ENCODE data around the gene PICALM.
"Not testable (repeated sequence)": the region's sequence is repeated elsewhere in the genome, so short reads cannot be mapped to it uniquely, and the experiment has no call there.

PICALM gene

GRCh38 chr11:86068951-86069407, at the start of gene PICALM:
PICALM (minus strand) TSS chr11:86069084; CDS start chr11:86068780, 304 bp downstream.
- peak; percentile 95 for DNase-seq (ENCODE audit: low read depth)

DNA sequence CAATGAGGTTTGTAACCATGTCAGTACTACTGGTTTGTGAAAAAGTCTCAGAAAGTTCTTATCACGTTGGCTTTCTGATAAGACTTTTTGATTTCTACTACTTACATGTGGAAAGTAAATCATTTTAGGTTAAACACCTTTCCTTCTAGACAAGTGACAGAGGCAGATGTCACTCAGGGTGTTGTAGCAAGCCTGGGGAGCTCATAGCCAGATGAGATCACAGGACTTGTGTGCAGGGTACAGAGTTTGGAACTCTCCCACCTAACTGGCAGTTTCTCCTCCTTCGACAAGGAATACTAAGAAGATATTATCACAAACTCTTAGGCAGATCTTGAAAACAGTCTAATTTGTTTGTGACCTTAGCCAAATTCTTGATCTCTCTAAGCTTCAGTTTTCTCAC, 49.4 kb upstream of the PICALM start:
- DNase-seq (ENCODE audit: low read depth): no peak

- DNase-seq (ENCODE audit: low read depth): no peak
Measured at GRCh38 chr11:86117712-86118063, 48.8 kb upstream of the PICALM start.

GRCh38 chr11:86117001-86117711, 48.3 kb upstream of the PICALM start:
- no peak for DNase-seq (ENCODE audit: low read depth)

DNA sequence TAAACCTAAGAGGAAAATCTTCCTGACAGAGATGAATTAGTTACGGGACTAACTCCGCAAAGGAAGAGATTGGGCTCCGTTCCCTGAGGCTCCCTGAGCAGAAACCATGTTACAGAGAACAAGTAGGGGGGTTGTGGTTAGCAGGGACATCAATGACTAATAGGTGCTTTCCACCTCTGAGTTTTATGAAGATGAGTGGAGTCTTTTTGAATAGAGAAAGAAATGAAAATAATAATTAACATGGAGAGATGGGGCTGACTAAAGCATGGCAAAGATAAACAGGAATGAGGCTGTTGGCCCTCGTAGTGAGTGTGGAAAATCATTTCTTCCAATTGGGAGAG, 47.5 kb upstream of the PICALM start:
- DNase-seq (ENCODE audit: low read depth): peak; percentile 10

- DNase-seq (ENCODE audit: low read depth): no peak
Measured at GRCh38 chr11:86115542-86116385, 46.9 kb upstream of the PICALM start.

- DNase-seq (ENCODE audit: low read depth): no peak
Measured at GRCh38 chr11:86108890-86109638, 40.2 kb upstream of the PICALM start.

- DNase-seq (ENCODE audit: low read depth): no peak
Measured at GRCh38 chr11:86108191-86108590, 39.3 kb upstream of the PICALM start.

GRCh38 chr11:86106916-86107315, 38.0 kb upstream of the PICALM start:
- no peak for DNase-seq (ENCODE audit: low read depth)

DNA sequence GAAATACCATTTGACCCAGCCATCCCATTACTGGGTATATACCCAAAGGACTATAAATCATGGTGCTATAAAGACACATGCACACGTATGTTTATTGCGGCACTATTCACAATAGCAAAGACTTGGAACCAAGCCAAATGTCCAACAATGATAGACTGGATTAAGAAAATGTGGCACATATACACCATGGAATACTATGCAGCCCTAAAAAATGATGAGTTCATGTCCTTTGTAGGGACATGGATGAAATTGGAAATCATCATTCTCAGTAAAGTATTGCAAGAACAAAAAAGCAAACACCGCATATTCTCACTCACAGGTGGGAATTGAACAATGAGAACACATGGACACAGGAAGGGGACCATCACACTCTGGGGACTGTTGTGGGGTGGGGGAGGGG, 37.1 kb upstream of the PICALM start:
- DNase-seq (ENCODE audit: low read depth): not testable (repeated sequence)

GRCh38 chr11:86105601-86106000, 36.7 kb upstream of the PICALM start:
- not testable (repeated sequence) for DNase-seq (ENCODE audit: low read depth)

GRCh38 chr11:86103808-86104207, 34.9 kb upstream of the PICALM start:
- no peak for DNase-seq (ENCODE audit: low read depth)

DNA sequence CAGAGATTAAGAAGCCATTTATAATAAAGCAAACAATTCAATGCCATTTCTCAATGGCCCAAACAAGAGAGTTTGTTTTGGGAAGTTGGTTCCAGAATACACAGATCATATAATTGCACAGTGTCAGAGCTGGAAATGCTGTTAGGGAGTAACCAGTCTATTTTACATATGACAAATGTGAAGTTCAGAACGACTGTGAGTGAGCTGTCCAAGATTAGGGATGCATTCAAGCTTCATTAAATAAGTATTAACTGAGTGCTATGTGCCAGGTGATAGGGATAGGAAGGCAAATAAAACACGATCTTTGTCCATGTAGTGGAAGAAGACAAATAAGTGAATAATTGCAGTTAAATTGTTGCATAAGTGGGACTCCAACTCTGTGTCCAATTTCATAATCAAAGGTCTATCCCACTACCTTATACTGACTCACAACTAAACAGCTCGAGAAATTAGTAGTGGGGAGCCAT, 33.1 kb upstream of the PICALM start:
- no peak for DNase-seq (ENCODE audit: low read depth)

GRCh38 chr11:86101493-86101892, 32.6 kb upstream of the PICALM start:
- no peak for DNase-seq (ENCODE audit: low read depth)

DNA sequence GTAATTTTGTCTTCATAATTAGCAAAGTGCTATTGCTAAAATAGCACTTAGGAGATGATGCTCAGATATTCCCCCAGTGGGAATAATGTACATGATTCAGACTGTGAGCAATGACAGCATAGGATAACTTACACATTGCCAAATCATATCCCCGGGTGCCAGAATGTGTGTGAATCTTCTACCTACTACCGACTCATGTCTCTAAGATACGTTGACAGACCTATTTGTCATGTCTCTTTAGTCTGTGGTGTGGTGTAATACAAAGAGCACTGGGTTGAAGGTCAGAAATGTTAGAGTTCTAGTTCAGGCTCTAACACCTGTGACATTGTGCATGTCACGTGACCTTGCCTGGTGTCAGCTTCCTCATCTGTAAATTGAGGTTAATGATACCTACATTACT, 31.0 kb upstream of the PICALM start:
- no peak for DNase-seq (ENCODE audit: low read depth)

DNA sequence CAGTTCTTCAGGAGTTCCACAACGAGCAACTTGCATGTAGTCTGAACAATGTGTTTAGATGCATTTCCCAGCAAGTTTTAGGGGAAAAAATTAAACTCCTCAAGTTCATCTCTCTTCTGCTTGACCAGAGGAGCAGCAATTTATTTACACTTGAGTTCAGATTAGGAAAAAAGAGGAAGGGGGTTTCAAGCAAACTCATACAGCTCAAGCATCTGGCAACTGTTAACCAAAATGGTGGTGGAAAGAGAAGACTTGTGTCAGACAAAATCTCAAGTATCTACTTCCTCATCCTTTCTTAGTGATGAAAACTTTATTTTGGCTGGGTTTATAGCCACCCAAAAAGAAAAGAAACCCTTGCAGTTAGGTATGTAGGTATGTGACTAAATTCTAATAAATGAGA, 29.1 kb upstream of the PICALM start:
- DNase-seq (ENCODE audit: low read depth): no peak

GRCh38 chr11:86091566-86091965, 22.7 kb upstream of the PICALM start:
- no peak for DNase-seq (ENCODE audit: low read depth)

- no peak for DNase-seq (ENCODE audit: low read depth)
Measured at GRCh38 chr11:86091086-86091485, 22.2 kb upstream of the PICALM start.

DNA sequence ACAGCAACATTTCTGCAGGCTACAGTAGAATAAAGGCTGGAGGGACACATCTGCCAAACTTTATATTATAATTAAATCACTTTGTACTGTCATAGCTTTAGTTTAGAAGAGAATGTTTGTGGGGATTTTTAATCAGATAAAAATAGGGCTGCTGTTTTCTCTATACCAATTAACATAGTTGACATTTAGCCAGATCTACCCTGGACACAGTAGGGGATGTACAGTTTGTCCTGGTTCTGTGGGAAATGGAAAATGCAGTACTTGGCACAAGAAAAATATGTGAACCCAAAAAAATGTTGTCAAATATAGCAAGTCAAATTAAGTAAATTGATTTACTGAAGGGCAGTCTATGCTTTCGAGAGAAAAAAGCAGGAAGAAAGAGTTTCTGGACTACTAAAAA, 20.8 kb upstream of the PICALM start:
- no peak for DNase-seq (ENCODE audit: low read depth)

- not testable (repeated sequence) for DNase-seq (ENCODE audit: low read depth)
Measured at GRCh38 chr11:86087688-86088087, 18.8 kb upstream of the PICALM start.

DNA sequence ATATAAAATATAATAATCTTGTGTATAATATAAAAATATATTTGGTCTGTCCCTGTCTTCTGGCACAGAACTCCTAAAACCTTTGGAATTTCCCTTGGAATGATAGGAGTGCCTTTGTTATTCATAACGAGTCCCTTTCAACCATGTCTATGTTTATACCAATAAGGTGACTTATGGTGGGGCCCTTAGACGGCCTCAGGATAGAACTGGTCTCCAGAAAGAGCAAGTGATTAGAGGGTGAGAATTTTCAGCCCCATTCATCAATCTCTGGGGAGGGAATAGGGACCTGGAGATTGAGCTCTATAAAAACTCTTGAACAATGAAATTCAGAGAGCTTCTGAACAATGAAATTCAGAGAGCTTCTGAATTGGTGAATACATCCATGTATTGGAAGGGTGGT, 18.4 kb upstream of the PICALM start:
- DNase-seq (ENCODE audit: low read depth): no peak

DNA sequence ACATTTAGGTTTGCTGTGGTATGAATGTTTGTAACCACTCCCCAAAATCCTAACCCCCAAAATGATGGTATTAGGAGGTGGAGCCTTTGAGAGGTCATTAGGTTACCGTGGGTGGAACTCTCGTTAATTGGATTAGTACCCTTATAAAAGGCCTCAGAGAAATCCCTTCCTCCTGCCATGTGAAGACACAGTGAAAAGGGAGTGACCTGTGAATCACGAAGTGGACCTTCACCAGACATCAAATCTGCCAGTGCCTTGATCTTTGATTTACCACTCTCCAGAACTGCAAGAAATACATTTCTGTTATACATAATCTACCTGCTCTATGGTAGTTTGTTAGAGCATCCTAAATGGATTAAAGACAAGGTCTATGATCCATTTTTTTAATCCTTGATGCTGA, 12.6 kb upstream of the PICALM start:
- no peak for DNase-seq (ENCODE audit: low read depth)

- no peak for DNase-seq (ENCODE audit: low read depth)
Measured at GRCh38 chr11:86079421-86079820, 10.5 kb upstream of the PICALM start.
